ENCODE measurements around the gene MMP28. TPM values are rescaled to one million over a fixed set of nuclear protein-coding genes. Genes with fewer than 3 reads are reported as not detected.

The MMP28 gene
- total RNA-seq, 1 donor from 2014 or later: 1.8 TPM

GRCh38 chr17:35726127-35726952 lies 69.1 kb downstream of the MMP28 start:
- peak; percentile 69 for DNase-seq (ENCODE audit: low read depth)

GRCh38 chr17:35725802-35726126 lies 69.7 kb downstream of the MMP28 start:
- DNase-seq (ENCODE audit: low read depth): no peak

GRCh38 chr17:35725058-35725457 lies 70.4 kb downstream of the MMP28 start:
- DNase-seq (ENCODE audit: low read depth): no peak

GRCh38 chr17:35723735-35724134 lies 71.7 kb downstream of the MMP28 start:
- no peak for DNase-seq (ENCODE audit: low read depth)

- no peak for DNase-seq (ENCODE audit: low read depth)
Observed at GRCh38 chr17:35717475-35717874, 78.0 kb downstream of the MMP28 start.

GRCh38 chr17:35716897-35717465 lies 78.5 kb downstream of the MMP28 start:
- DNase-seq (ENCODE audit: low read depth): no peak

- no peak for DNase-seq (ENCODE audit: low read depth)
Observed at GRCh38 chr17:35716173-35716572, 79.3 kb downstream of the MMP28 start.

Other genes with a start within 250 kb of the MMP28 start
- not detected in 2 replicates for gene SLFN14, start 234.8 kb downstream of the MMP28 start, total RNA-seq
- 3.0 and 5.6 TPM in 2 replicates for gene PEX12, start 217.1 kb downstream of the MMP28 start, total RNA-seq
- gene AP2B1, start 208.3 kb downstream of the MMP28 start, total RNA-seq: 134 and 233 TPM in 2 replicates
- under 0.01 and 1.8 TPM in 2 replicates for gene RASL10B, start 64.0 kb downstream of the MMP28 start, total RNA-seq
- 0.05 TPM in 1 of 2 replicates, not detected in the other for gene GAS2L2, start 42.4 kb downstream of the MMP28 start, total RNA-seq
- gene C17orf50, start 34.8 kb downstream of the MMP28 start, total RNA-seq: not detected in 2 replicates
- 36.8 and 142 TPM in 2 replicates for gene TAF15, start 13.8 kb upstream of the MMP28 start, total RNA-seq
- gene HEATR9, start 73.2 kb upstream of the MMP28 start, total RNA-seq: not detected in 2 replicates
- gene CCL5, start 84.7 kb upstream of the MMP28 start, total RNA-seq: not detected in 2 replicates
- gene RDM1, start 135.1 kb upstream of the MMP28 start, total RNA-seq: 0.20 and 1.6 TPM in 2 replicates
- not detected in 2 replicates for gene LYZL6, start 148.1 kb upstream of the MMP28 start, total RNA-seq
- not detected in 2 replicates for gene CCL16, start 185.9 kb upstream of the MMP28 start, total RNA-seq
- gene CCL14, start 191.1 kb upstream of the MMP28 start, total RNA-seq: not detected in 2 replicates
- gene CCL15, start 205.9 kb upstream of the MMP28 start, total RNA-seq: not detected in 2 replicates
- gene CCL23, start 222.3 kb upstream of the MMP28 start, total RNA-seq: not detected in 2 replicates

Data from renal cortical epithelial cell (primary cell).